Measurements from ENCODE around the gene NEDD4L.

GRCh38 chr18:58101291-58101794 is 57.3 kb downstream of the NEDD4L start:
- TF ChIP-seq, protein P1, sequence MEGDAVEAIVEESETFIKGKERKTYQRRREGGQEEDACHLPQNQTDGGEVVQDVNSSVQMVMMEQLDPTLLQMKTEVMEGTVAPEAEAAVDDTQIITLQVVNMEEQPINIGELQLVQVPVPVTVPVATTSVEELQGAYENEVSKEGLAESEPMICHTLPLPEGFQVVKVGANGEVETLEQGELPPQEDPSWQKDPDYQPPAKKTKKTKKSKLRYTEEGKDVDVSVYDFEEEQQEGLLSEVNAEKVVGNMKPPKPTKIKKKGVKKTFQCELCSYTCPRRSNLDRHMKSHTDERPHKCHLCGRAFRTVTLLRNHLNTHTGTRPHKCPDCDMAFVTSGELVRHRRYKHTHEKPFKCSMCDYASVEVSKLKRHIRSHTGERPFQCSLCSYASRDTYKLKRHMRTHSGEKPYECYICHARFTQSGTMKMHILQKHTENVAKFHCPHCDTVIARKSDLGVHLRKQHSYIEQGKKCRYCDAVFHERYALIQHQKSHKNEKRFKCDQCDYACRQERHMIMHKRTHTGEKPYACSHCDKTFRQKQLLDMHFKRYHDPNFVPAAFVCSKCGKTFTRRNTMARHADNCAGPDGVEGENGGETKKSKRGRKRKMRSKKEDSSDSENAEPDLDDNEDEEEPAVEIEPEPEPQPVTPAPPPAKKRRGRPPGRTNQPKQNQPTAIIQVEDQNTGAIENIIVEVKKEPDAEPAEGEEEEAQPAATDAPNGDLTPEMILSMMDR (IDR thresholded peaks at IDR 0.05) = no peak
- TF ChIP-seq TAF1 (IDR thresholded peaks at IDR 0.05; ENCODE audit: borderline replicate concordance, low read depth, low read length) (no peak), SMC3 (IDR thresholded peaks at IDR 0.05; ENCODE audit: low read depth, low read length) (no peak), EZH2phosphoT487 (IDR thresholded peaks at IDR 0.05; ENCODE audit: borderline replicate concordance, low read depth) (no peak), MXI1 (IDR thresholded peaks at IDR 0.05; ENCODE audit: low read depth, low read length) (no peak)

Data from SK-N-SH (cell line).